GM18907 (cell line): ENCODE data around the gene PRRG2.

Experiments used
- ATAC-seq: cut with Tn5 transposase; IDR thresholded peaks from one replicate; pipeline ENCODE4 v1.9.1; 2021; ENCODE audit warnings: mild to moderate bottlenecking, moderate library complexity; ENCODE audit not compliant: unreplicated experiment

Gene PRRG2

DNA sequence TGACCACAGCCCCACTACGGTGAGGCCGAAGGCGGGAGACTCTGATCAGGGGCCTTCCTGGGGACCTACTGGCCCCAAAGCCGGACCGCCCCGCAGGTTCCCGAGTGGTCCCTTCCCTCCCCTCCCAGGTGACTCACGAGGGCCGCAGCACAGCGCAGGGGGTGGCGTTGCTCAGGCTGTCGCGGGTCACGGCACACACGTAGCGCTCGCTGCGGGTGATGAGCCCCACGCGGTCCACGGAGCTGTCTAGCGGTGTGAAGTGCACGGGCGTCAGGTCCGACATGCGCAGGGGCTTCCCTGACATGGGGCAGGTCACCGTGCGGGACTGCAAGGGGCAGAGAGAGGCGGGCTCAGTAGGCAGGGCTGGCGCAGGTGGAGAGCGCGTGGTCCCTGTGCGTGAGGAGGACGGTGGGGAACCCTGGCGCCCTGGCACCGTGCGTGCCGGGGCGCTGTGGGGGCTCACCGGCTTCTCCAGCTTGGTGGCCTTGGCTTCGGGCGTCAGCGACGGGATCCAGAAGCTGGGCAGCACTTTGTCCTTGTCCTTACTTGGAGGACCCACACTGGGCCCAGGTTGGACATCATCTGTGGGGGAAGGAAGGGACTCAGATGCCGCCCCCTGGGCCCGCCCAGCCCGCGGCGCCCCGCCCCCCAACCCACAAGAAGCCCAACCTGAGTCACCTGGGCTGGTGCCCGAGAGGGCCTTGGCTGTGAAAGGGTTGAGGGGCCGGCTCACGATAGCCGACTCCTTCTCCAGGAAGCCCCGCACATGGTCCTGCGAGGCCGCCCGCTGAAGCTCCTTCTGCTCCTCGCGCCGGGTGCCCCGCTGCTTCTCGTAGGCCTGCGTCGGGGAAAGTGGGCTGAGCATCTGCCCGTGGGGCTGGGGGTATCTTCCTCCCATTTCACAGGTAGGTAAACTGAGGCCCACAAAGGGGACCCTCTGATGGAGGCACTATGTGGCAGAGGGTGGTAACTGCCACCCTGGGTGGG lies 24.4 kb upstream of the PRRG2 start:
- ATAC-seq, result no peak

GRCh38 chr19:49557641-49558325 lies 23.3 kb upstream of the PRRG2 start:
- no peak for ATAC-seq

- ATAC-seq, result no peak
Measured at GRCh38 chr19:49558591-49558990, 22.5 kb upstream of the PRRG2 start.

DNA sequence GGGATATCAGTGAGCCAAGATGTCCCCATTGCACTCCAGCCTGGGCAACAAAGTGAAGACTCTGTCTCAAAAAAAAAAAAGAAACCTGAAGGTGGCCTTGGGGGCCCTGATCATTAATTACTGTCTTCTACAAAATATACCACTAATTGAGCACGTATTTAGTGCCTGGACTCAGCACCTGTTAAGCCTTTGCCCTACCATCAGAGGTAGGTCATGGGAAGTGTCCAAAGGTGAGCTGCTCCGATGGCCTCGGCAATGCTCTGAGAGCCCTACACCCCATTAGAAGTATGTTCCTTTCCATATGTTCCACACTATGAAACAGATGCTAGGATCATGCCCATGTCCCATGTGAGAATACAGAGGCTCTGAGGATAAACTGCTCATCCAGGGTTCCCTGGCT lies 21.7 kb upstream of the PRRG2 start:
- no peak for ATAC-seq

GRCh38 chr19:49559928-49560327 lies 21.2 kb upstream of the PRRG2 start:
- ATAC-seq, result no peak

DNA sequence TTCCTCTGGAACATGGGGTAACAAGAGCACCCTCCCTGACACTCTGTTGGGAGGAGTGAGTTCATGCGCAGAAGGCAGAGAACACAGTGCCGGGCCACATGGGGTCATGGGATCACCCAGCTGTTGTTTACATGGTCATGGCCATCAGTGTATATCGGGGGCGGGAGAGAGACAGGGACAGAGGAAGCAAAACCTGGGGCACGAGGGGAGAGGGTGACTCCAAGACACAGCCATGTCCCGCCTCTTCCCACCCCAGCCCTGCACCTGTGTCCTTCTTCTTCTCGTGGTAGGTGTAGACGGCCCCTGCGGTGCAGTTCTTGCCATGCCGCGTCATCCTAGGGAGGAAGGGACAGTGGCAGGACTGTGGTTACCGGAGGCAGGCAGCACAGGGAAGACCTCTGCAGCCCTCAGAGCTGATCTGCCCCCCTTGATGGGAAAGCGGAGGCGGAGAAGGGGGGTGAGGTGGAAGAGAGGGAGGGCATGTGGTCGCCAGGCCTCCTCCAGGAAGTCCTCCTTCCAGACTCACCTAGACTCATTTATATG lies 20.7 kb upstream of the PRRG2 start:
- no peak for ATAC-seq

GRCh38 chr19:49564616-49565045 lies 16.5 kb upstream of the PRRG2 start:
- ATAC-seq, result no peak

- ATAC-seq, result no peak
Measured at GRCh38 chr19:49565261-49565660, 15.9 kb upstream of the PRRG2 start.

- no peak for ATAC-seq
Measured at GRCh38 chr19:49566302-49566701, 14.8 kb upstream of the PRRG2 start.

GRCh38 chr19:49567861-49568441 lies 13.2 kb upstream of the PRRG2 start:
- no peak for ATAC-seq

DNA sequence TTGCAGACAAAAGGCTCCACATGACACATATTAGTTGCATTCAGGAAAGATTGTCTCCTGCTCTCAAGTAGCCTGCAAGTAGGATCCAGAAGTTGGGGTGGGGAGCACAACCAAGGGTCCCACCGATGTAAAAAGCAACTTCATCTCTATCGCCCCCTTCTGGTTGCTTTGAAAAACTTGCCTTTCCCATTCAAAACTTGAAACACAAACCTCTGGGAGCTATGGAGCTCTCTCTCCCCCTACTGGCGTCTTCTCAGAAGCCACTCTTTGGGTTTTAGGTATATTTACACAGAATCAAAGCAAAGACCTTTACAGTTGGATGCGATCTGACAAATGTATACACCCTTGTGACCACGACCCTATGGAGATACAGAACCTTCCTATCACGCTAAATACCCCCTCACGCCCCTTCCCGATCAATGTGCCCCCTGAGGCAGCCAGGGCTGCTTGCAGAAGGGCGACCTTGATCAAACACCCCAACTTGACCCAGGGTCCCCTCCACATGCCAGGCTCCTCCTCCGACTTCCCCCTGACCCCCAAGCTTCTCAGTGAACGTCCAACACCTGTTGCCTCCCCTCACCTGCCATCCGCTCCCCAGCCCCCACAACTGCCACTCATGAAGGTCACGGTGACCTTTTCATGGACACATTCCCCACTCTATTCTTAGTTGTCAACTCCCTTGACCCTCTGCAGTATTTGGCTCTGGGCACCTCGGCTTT lies 10.8 kb upstream of the PRRG2 start:
- no peak for ATAC-seq

DNA sequence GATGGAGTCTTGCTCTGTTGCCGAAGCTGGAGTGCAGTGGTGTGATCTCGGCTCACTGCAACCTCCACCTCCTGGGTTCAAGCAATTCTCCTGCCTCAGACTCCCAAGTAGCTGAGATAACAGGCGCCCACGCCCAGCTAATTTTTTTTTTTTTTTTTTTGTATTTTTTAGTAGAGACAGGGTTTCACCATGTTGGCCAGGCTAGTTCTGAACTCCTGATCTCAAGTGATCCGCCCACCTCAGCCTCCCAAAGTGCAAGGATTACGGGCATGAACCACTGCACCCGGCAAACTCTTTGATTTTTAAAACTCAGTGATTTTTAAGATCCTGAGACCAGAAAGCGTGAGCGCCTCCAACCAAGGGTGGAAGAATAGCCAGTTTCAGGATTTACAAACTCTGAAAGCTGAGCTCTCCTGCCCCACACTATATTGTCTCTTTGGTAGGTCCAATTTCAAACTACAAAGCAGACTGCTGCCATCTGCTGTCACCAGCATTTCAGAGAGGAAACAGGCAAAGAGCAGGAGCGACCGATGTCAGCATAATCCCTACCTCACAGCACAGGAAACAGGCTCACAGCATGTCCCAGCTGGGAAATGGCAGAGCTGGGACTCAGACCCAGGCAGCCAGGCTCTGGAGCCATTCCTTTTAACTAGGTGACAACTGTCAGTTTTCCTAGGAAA lies 10.0 kb upstream of the PRRG2 start:
- no peak for ATAC-seq

DNA sequence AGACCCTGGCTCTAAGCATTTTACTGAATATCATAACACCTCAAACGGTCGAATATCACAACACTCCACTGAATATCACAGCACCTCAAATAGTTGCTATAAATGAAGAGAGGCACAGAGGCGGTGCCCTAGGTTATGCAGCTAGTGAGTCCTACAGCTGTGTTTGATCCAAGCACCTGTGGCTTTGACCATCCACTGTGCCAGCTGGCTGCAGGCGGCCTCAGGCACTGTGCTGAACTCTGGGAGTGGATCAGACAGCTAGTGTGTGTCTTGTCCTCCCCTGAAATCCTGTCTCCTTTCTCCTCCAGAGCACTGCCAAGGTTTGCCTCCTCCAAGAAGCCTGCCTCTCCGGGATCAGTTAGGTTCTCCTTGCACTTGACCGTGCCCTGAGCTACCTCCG lies 8.1 kb upstream of the PRRG2 start:
- no peak for ATAC-seq

DNA sequence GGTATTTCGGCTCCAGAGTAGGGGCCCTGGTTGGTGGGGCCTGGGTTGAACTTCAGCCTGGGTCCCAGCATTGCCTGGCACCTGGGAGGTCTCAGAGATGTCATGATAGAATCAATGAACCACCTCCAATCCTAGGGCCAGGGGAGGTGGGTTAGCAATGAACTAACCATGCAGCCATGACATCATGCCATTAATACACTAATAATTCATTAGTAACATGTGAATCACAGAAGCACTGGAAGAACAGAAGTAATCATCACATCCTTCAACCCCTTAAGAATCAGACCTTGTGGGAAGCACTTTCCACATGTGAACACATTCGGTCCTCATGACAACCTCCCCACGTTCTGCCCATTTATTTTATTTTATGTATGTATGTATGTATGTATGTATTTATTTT lies 7.7 kb upstream of the PRRG2 start:
- ATAC-seq, result no peak

GRCh38 chr19:49574206-49574755 lies 6.8 kb upstream of the PRRG2 start:
- ATAC-seq, result no peak

DNA sequence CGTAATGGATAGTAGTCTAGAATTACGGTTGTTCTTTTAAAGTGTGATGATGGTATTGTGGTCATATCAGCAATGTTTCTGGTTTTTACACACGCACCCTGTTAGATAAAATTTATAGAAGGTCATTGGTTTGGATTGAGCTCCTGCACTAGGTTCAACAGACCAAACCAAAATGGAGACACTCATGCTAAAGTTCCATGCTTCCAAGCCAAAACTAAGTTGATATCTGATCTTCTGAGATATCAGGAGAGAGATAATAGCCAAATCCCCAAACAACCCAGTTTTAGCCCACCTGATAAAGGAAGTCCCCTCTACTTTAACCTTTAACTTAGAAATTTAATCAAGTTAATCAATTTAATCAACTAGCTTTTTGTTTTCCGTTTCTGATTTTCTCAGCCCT lies 1.9 kb upstream of the PRRG2 start:
- ATAC-seq, result no peak

DNA sequence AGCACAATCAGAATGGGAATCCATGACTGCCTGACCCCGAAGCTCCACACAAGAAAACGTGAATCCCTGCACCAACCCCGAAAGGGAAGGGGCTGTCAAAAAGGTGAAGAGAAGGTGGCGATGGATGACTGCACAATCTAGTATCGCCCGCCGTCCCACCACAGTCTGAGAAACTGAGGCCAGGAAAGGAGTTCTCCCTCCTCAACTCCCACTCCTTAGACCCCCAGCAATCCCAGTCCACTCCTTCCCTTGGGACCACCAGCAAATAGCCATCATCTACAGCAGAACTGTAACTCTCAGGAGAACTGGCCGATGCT lies 1.2 kb upstream of the PRRG2 start:
- ATAC-seq, result no peak

GRCh38 chr19:49580264-49581006 lies 681 bp upstream of the PRRG2 start, which contains the start of gene NOSIP:
NOSIP (minus strand) TSS chr19:49580556; CDS start chr19:49560691, 19,865 bp downstream.
- ATAC-seq, result peak; percentile 89

DNA sequence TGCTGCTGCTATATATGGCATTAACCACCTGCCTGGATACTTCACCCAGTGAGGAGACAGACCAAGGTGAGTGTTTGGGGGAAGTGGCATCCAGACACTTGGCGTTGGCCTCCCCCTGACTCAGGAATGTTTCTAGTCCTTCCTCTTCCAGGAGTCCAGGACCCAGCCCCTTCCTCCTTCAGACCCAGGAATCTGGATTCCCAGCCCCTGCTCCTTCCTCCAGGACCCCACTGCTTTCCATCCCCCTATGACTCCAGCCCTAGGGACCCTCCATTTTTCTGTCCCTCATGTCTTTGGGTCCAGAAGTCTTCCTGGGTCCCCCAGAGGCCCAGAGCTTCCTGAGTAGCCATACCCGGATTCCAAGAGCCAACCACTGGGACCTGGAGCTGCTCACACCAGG lies 2.1 kb downstream of the PRRG2 start:
- no peak for ATAC-seq
